ENCODE results near the gene NUDCD2. TPM values are rescaled to one million over a fixed set of nuclear protein-coding genes. Genes with fewer than 3 reads are reported as not detected.

NUDCD2 gene
- polyA plus RNA-seq, 1 of the 3 experiments (the other 2 are of a cell fraction): 7.8 TPM

DNA sequence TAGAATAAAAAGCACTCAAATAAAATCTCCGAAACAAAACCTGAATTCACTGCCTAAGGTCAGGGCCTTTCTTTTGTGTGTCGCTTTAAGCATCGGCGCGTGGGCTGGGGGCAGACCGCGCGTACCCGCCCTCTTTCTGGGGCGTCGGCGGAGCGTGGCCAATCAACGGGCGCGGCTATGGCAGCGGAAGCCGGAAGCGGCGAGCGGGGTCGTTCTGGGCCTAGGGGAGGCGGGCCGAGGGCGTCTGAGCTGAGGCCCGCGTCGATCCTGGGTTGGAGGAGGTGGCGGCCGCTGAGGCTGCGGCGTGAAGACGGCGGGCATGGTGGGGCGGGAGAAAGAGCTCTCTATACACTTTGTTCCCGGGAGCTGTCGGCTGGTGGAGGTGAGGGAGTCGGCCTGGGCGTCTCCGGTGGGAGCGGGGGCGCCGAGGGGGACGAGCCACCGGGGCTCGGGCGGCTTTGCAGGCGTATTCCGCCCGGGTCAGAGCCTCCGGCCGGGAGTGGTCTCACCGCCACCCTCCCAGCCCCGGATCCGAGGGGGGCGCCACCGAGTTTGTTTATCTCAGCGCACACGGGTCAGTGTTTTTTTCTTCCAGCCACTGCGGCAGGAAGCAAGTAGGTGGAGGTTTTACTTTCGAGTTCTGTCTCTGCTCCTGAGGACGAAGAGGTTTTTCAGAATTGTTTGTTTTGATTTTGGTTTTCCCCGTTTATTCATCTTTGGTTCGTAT, 45.6 kb upstream of the NUDCD2 start, which contains the start of gene MAT2B (continued):
- TF ChIP-seq, protein P1, sequence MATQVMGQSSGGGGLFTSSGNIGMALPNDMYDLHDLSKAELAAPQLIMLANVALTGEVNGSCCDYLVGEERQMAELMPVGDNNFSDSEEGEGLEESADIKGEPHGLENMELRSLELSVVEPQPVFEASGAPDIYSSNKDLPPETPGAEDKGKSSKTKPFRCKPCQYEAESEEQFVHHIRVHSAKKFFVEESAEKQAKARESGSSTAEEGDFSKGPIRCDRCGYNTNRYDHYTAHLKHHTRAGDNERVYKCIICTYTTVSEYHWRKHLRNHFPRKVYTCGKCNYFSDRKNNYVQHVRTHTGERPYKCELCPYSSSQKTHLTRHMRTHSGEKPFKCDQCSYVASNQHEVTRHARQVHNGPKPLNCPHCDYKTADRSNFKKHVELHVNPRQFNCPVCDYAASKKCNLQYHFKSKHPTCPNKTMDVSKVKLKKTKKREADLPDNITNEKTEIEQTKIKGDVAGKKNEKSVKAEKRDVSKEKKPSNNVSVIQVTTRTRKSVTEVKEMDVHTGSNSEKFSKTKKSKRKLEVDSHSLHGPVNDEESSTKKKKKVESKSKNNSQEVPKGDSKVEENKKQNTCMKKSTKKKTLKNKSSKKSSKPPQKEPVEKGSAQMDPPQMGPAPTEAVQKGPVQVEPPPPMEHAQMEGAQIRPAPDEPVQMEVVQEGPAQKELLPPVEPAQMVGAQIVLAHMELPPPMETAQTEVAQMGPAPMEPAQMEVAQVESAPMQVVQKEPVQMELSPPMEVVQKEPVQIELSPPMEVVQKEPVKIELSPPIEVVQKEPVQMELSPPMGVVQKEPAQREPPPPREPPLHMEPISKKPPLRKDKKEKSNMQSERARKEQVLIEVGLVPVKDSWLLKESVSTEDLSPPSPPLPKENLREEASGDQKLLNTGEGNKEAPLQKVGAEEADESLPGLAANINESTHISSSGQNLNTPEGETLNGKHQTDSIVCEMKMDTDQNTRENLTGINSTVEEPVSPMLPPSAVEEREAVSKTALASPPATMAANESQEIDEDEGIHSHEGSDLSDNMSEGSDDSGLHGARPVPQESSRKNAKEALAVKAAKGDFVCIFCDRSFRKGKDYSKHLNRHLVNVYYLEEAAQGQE (IDR thresholded peaks at IDR 0.05; ENCODE audit: low read depth, low read length): peak; percentile 20; the same call in 1 of the 2 replicates
- TF ChIP-seq MEF2A (IDR thresholded peaks at IDR 0.05; ENCODE audit: borderline replicate concordance, low read depth) (no peak; the same call in 1 of the 2 replicates), POLR2AphosphoS5 (IDR thresholded peaks at IDR 0.05; ENCODE audit: low read depth, low read length) (peak; percentile 90), TCF12 (IDR thresholded peaks at IDR 0.05) (no peak), TEAD4 (IDR thresholded peaks at IDR 0.05; ENCODE audit: borderline replicate concordance, insufficient read depth) (no peak), SMC3 (IDR thresholded peaks at IDR 0.05; ENCODE audit: low read depth, low read length) (no peak), CHD2 (IDR thresholded peaks at IDR 0.05; ENCODE audit: low read length, partially characterized antibody) (peak; percentile 11), SIN3A (IDR thresholded peaks at IDR 0.05; ENCODE audit: borderline replicate concordance, low read depth, low read length) (no peak; the same call in 1 of the 2 replicates)
- TF ChIP-seq, protein P2, sequence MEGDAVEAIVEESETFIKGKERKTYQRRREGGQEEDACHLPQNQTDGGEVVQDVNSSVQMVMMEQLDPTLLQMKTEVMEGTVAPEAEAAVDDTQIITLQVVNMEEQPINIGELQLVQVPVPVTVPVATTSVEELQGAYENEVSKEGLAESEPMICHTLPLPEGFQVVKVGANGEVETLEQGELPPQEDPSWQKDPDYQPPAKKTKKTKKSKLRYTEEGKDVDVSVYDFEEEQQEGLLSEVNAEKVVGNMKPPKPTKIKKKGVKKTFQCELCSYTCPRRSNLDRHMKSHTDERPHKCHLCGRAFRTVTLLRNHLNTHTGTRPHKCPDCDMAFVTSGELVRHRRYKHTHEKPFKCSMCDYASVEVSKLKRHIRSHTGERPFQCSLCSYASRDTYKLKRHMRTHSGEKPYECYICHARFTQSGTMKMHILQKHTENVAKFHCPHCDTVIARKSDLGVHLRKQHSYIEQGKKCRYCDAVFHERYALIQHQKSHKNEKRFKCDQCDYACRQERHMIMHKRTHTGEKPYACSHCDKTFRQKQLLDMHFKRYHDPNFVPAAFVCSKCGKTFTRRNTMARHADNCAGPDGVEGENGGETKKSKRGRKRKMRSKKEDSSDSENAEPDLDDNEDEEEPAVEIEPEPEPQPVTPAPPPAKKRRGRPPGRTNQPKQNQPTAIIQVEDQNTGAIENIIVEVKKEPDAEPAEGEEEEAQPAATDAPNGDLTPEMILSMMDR (IDR thresholded peaks at IDR 0.05): peak; percentile 63
- TF ChIP-seq, protein P3, sequence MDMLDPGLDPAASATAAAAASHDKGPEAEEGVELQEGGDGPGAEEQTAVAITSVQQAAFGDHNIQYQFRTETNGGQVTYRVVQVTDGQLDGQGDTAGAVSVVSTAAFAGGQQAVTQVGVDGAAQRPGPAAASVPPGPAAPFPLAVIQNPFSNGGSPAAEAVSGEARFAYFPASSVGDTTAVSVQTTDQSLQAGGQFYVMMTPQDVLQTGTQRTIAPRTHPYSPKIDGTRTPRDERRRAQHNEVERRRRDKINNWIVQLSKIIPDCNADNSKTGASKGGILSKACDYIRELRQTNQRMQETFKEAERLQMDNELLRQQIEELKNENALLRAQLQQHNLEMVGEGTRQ (IDR thresholded peaks at IDR 0.05; ENCODE audit: borderline replicate concordance, low read depth, low read length): no peak
- TF ChIP-seq, protein P4, sequence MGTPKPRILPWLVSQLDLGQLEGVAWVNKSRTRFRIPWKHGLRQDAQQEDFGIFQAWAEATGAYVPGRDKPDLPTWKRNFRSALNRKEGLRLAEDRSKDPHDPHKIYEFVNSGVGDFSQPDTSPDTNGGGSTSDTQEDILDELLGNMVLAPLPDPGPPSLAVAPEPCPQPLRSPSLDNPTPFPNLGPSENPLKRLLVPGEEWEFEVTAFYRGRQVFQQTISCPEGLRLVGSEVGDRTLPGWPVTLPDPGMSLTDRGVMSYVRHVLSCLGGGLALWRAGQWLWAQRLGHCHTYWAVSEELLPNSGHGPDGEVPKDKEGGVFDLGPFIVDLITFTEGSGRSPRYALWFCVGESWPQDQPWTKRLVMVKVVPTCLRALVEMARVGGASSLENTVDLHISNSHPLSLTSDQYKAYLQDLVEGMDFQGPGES (IDR thresholded peaks at IDR 0.05; ENCODE audit: low read depth, low read length): 0 out of 2 replicates have a peak, but pooled peaks have one; percentile 41
